Urinary bladder (tissue), 4 donors: Measurements from ENCODE around the gene TBCD. TPM values are rescaled to one million over a fixed set of nuclear protein-coding genes. Genes with fewer than 3 reads are reported as not detected.

Source experiments
- DNase-seq: peaks from one replicate; pipeline ENCODE4 v3.0.0-alpha.2; 2015; ENCODE audit errors: extremely low spot score
- H3K27ac ChIP-seq: one replicate; pipeline ENCODE4 v1.5.1; 2013; ENCODE audit warnings: low read depth, mild to moderate bottlenecking, moderate library complexity
- H3K36me3 ChIP-seq: one replicate; pipeline ENCODE4 v1.6.1; 2013; ENCODE audit warnings: mild to moderate bottlenecking, moderate library complexity; ENCODE audit not compliant: insufficient read depth
- H3K4me1 ChIP-seq: one replicate; pipeline ENCODE4 v1.6.1; 2013; ENCODE audit warnings: mild to moderate bottlenecking, moderate library complexity; ENCODE audit not compliant: insufficient read depth
- H3K4me3 ChIP-seq: one replicate; pipeline ENCODE4 v1.5.1; 2013; ENCODE audit warnings: low read depth, low read length
- WGBS: extraction: QIAGEN DNeasy Blood & Tissue Kit; methylation state at CpG from one replicate; pipeline ENCODE4 v1.1.7; 2013; 5-methylcytosine and 5-hydroxymethylcytosine counted together
- polyA plus RNA-seq: library from polyadenylated mRNA; stranded (reverse); fragments of 200-250 nt; gene quantifications from one replicate; pipeline ENCODE4 v1.2.3, GENCODE V29; 2013
- total RNA-seq: library from RNA; depleted of rRNA; stranded (reverse); fragments of >200 nt; gene quantifications from one replicate; pipeline ENCODE4 v1.2.3, GENCODE V29; 2014
- donor health status: healthy with polysubstance abuse.
- donor health status: healthy.

The TBCD gene
- total and polyA plus RNA-seq, 2 donors: 57.9 to 77.6 TPM

DNA sequence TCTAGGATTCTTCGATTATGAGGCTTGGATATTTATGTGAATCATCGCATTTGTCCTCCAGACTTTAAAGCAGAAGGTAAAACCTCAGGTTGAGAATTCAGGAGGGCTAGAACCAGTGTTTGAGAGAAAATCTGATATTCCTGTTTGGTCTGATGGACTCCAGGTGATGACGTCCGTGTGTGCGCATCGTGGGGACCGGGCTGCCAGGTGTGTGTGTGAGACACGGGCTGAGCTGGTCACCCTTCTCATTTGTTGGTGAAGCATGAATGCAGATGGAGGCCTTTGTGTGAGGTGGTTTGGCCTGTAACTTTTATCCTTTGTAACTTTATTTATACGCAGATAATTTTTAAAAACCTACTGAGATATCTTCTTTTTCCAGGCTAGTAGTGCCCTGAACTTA lies 45.2 kb downstream of the TBCD start:
- 96% methylated on average over 9 of the region's 9 CpGs for WGBS
- Histone ChIP-seq H3K27ac (no peak overlapping the region), H3K36me3 (peaks cover 2% of the 10 kb centered on the region), H3K4me1 (no peaks in the 10 kb centered on the region), H3K4me3 (no peak overlapping the region)
- no peak for DNase-seq

DNA sequence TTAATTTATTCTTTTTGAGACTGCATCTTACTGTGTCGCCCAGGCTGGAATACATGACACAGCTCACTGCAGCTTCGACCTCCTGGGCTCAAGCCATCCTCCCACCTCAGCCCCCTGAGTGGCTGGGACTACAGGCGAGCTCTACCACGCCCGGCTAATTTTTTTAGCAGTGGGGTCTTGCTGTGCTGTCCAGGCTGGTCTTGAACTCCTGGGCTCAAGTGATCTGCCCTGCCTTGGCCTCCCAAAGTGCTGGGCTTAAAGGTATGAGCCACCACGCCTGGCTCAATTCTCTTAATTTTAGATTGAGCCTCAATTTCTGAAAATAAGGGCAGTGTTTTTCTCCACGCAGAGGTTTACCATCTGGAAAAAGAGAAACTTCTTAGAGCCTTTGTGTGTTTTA lies 46.9 kb downstream of the TBCD start:
- DNase-seq: no peak
- peaks cover 2% of the 10 kb centered on the region for H3K36me3 ChIP-seq
- H3K4me1 ChIP-seq: no peaks in the 10 kb centered on the region
- 96% methylated on average over 7 of the region's 7 CpGs for WGBS
- no peak overlapping the region for H3K27ac ChIP-seq
- no peak overlapping the region for H3K4me3 ChIP-seq

DNA sequence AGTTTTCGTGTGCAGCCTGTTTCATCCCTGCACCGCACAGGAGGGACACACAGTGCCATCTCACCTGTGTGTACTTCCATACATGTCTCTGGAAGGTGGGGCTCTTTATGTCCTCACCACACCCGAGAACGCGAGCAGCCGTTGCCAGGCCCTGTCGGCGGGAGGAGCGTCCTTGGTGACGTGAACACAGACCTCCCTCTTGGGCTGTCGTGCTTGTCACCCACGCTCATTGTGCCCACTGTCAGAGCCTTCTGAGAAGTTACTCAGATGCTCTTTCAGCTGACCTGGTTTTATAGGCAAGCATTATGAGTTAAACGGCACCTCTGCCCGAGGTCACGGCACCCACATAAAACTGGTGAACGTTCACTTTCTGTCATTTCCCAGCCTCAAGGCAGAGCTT lies 47.7 kb downstream of the TBCD start:
- Histone ChIP-seq H3K36me3 (peaks cover 2% of the 10 kb centered on the region), H3K4me1 (no peaks in the 10 kb centered on the region), H3K27ac (no peak overlapping the region), H3K4me3 (no peak overlapping the region)
- 84% methylated on average over 16 of the region's 16 CpGs for WGBS
- no peak for DNase-seq

DNA sequence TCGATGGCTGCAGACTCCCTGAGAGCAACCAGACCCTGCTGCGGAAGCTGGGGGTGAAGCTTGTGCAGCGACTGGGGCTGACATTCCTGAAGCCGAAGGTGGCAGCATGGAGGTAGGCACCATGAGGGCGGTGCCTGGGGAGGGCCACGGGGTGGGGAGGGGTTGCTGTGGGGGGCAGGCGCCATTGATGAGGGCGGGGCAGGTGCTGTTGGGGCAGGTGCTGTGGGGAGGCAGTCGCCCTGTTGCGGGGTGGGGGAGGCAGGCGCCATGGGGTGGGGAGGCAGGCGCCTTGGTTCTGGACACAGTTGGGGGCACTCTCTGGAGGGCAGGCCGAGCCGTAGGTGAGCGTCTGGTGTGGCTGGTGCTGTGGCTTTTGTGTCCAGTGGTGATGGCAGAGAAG lies 49.0 kb downstream of the TBCD start:
- H3K36me3 ChIP-seq: peaks cover 2% of the 10 kb centered on the region
- no peaks in the 10 kb centered on the region for H3K4me1 ChIP-seq
- H3K4me3 ChIP-seq: no peak overlapping the region
- WGBS: 99% methylated on average over 15 of the region's 15 CpGs
- DNase-seq: no peak
- H3K27ac ChIP-seq: no peak overlapping the region

DNA sequence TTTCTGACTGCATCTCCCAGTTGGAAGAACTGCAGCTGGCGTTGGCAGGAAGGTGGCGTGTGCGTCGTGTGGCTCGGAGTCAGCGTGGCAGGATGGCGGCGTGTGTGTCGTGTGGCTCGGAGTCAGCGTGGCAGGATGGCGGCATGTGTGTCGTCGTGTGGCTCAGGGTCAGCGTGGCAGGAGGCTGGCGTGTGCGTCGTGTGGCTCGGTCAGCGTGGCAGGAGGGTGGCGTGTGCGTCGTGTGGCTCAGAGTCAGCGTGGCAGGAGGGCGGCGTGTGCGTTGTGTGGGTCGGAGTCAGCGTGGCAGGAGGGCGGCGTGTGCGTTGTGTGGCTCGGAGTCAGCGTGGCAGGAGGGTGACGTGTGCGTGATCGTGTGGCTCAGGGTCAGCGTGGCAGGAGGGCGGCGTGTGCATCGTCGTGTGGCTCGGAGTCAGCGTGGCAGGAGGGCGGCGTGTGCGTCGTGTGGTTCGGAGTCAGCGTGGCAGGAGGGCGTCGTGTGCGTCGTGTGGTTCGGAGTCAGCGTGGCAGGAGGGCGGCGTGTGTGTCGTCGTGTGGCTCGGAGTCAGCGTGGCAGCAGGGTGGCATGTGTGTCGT lies 49.6 kb downstream of the TBCD start:
- DNase-seq: no peak
- H3K4me3 ChIP-seq: no peak overlapping the region
- H3K36me3 ChIP-seq: peaks cover 2% of the 10 kb centered on the region
- 97% methylated on average over 63 of the region's 63 CpGs for WGBS
- no peaks in the 10 kb centered on the region for H3K4me1 ChIP-seq
- H3K27ac ChIP-seq: no peak overlapping the region

DNA sequence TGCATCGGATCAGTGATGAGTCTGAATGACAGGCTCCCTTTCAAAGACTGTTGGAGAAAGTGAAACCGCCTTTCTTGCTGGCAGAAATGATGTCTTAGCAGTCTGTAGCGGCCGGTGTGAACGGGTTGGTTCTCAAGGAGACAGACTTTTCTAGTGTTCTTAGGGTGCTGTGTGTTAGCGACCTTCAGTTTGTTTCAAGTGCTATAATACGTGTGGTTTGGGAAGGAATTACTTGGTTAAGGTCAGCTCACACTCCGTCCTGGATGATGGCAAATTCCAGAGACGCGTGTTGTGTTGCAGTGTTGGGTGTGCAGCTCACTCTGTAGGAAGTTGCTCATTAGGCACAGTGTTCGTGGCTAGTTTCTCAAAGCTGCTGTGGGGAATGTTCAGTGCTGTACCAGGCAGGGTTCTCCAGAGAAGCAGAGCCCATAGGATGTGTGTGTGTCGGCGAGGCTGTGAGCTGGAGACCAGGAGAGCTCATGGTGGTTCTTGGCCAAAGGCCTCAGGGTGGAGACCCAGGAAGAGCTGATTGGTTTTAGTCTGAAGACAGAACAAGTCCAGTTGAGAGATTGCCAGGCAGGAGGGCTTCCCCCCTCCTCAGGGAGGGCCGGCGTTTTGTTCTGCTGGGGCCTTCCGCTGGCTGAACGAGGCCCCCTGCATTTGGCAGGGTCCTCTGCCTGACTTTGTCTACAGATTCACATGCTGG lies 50.4 kb downstream of the TBCD start:
- 76% methylated on average over 17 of the region's 17 CpGs for WGBS
- Histone ChIP-seq H3K4me3 (no peak overlapping the region), H3K27ac (no peak overlapping the region), H3K36me3 (peaks cover 2% of the 10 kb centered on the region), H3K4me1 (no peaks in the 10 kb centered on the region)
- DNase-seq: no peak

DNA sequence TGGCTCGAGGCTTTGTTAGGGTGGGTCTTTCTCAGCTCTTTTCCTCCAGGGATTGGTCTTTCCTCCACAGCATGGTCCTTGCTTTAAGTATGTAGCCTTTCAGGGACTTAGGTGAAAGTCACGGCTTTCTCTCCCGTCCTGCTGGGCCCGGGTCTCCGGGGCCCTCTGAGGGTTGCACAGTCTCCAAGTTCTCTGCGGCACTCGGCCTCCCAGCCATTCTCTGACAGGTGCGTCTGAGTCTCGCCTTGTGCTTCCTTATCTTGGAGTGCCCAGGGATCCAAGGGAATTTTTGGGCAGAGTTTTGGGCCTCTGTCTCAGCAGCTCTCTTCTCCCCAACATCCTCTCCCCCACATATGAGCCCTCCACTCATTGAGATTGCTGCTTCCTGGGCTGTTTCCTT lies 51.3 kb downstream of the TBCD start:
- no peak overlapping the region for H3K27ac ChIP-seq
- no peak for DNase-seq
- WGBS: 89% methylated on average over 9 of the region's 9 CpGs
- H3K36me3 ChIP-seq: peaks cover 2% of the 10 kb centered on the region
- no peaks in the 10 kb centered on the region for H3K4me1 ChIP-seq
- no peak overlapping the region for H3K4me3 ChIP-seq

DNA sequence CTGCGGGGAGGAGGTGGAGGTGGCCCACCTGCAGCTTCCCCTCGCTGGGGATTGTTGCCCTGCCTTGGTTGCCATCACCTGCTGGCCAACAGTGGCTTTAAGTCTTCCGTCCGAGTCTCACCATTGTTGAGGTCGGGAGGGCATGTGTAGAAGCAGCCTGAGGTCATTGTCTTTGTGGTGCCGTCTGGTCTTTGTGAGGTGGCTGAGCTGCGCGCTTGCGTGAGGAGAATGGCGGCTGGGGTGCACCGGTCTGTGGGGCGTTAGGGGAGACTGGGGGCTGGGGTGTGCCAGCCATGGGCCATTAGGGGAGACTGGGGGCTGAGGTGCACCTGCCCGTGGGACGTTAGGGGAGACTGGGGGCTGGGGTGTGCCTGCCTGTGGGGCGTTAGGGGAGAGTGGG lies 51.7 kb downstream of the TBCD start:
- 94% methylated on average over 15 of the region's 15 CpGs for WGBS
- DNase-seq: no peak
- Histone ChIP-seq H3K4me3 (no peak overlapping the region), H3K36me3 (peaks cover 2% of the 10 kb centered on the region), H3K27ac (no peak overlapping the region), H3K4me1 (no peaks in the 10 kb centered on the region)

DNA sequence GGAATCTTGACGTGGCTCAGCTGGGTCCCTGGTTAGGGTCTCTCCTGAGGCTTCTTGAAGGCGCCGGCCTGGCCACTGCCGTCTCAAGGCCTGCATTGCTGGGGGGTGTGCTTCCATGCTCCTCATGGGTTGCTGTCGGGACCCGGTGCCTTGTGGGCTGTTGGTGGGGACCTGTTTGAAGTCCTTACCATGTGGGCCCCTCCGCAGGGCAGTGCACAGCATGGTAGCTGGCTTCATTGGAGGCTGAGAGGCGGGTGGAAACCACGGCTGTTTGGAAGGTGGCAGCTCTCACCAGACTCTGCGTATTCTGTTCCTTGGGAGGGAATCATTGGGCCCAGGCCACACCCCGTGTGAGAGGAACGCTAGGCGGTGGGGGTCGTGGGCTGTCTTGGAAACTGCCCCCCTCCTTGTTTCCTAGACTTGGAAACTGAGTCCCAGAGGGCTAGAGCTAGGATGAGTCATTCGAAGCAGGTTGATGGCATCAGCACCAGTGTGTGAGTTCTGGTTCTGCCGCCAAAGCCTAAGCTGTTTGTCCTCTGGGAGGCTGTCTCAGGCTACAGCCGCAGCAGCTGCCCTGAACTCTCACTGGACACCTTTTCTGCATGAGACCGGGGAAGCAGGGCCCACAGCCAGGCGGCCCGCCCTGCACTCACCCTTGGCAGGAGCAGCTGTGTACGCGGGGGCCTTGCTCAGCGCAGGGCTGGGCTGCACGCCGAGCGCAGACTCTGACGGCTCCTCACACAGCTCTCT lies 52.8 kb downstream of the TBCD start:
- no peaks in the 10 kb centered on the region for H3K4me1 ChIP-seq
- H3K4me3 ChIP-seq: no peak overlapping the region
- no peak for DNase-seq
- H3K27ac ChIP-seq: no peak overlapping the region
- 50% methylated on average over 27 of the region's 27 CpGs for WGBS
- peaks cover under 1% of the 10 kb centered on the region for H3K36me3 ChIP-seq

DNA sequence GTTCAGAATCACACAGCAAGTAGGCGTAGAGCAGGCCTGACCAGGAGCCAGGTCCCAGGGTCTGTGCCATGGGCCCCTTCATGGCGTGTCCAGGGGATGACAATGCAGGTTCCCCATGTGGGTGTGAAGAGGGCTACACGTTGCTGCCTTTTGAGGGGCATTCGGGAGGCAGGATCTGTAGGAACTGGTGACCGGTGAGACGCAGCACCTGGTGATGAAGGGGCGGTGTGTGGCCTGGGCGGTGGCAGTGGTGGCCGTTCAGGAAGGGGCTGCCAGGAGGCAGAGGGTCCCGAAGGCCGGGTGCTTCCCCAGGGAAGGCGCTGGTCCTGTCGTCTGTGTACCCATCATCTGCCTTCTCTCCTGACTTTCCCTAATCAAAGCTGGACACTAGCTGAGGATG lies 53.4 kb downstream of the TBCD start:
- WGBS: 80% methylated on average over 13 of the region's 13 CpGs
- H3K36me3 ChIP-seq: no peaks in the 10 kb centered on the region
- H3K4me3 ChIP-seq: no peak overlapping the region
- no peak for DNase-seq
- H3K27ac ChIP-seq: no peak overlapping the region
- H3K4me1 ChIP-seq: no peaks in the 10 kb centered on the region

DNA sequence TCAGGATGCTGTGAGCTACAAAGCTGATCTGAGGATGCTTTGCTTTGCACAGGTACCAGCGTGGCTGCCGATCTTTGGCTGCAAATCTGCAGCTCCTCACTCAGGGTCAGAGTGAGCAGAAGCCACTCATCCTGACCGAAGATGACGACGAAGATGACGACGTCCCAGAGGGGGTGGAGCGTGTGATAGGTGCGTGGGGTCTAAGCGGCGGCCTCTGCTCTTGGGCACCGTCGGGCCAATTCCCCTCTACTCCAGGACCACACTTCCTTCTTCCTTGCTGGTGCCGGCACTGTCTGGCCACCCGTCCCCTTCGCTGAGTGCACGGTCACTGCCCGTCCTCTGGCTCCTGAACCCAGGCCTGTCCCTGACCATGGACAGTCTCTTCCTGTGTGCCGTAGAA lies 54.0 kb downstream of the TBCD start:
- H3K36me3 ChIP-seq: no peaks in the 10 kb centered on the region

DNA sequence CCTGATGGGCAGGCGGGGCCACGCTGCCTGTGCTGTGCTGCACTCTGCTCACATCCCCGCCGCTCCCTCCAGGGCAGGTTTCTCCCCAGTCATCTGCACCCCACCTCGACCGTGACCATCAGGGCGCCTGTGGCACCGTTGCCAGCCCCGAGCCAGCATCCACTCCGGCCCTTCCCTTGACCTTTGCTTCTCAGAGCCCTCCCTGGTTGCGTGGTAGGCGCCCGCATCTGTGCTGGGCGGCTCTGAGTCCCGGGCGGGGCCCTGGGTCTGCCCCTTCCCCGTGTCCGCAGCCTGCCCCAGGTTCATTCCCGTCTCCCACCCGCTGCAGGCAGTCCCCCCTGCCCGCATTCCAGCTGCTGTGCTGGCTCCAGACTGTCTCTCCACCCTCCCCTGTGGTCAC lies 54.8 kb downstream of the TBCD start:
- no peaks in the 10 kb centered on the region for H3K4me1 ChIP-seq
- DNase-seq: no peak
- no peak overlapping the region for H3K27ac ChIP-seq
- H3K4me3 ChIP-seq: no peak overlapping the region
- H3K36me3 ChIP-seq: no peaks in the 10 kb centered on the region
- 88% methylated on average over 21 of the region's 21 CpGs for WGBS

More for the DNA sequence above, 54.0 kb downstream of the TBCD start:
- no peak for DNase-seq
- WGBS: 89% methylated on average over 19 of the region's 19 CpGs
- Histone ChIP-seq H3K27ac (no peak overlapping the region), H3K4me1 (no peaks in the 10 kb centered on the region), H3K4me3 (no peak overlapping the region)

DNA sequence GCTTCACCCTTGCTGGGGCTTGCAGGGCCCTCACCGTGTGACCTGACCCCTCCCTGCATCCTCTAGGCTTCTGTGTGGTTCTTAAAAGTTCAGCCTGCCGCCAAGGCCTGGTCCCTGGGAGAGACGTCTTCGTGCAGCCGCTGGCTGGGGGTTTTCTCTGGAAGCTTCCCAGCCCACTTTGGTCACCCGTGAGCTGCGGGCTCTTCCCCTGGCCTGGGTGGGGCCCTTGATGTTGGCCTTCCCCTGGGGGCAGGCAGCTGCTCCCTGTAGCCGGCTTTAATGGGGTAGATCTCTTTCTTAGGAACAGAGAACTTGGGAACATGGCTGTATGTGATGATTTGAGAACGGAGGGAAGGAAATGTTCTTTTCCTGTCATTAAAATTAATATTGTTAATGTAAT lies 55.2 kb downstream of the TBCD start:
- H3K36me3 ChIP-seq: no peaks in the 10 kb centered on the region
- H3K27ac ChIP-seq: no peak overlapping the region
- no peak for DNase-seq
- no peaks in the 10 kb centered on the region for H3K4me1 ChIP-seq
- 76% methylated on average over 9 of the region's 9 CpGs for WGBS
- no peak overlapping the region for H3K4me3 ChIP-seq

DNA sequence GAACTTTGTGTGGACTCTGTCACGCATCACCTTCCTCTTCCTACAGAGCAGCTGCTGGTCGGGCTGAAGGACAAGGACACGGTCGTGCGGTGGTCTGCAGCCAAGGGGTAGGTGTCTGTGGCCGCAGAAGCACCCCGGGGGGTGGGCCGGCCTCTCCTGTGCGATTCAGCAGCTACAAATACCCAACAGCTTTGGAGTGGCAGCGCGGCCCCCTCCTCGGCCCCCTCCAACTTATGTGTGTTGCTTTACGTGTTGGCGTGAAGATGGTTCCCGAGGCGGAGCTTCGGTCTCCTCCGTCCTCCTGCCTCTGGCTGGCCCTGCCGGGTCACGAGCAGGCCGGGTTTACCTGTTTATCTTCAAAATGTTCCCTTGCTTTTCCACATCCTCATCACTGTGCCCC lies 55.7 kb downstream of the TBCD start:
- Histone ChIP-seq H3K36me3 (no peaks in the 10 kb centered on the region), H3K4me1 (no peaks in the 10 kb centered on the region), H3K27ac (no peak overlapping the region), H3K4me3 (no peak overlapping the region)
- WGBS: 91% methylated on average over 21 of the region's 21 CpGs
- no peak for DNase-seq
